HG02588 (cell line): ENCODE results near the gene DMAP1.

Source experiments
- ATAC-seq: cut with Tn5 transposase; IDR thresholded peaks from one replicate; pipeline ENCODE4 v1.9.1; 2021; ENCODE audit warnings: mild to moderate bottlenecking, moderate library complexity; ENCODE audit not compliant: unreplicated experiment

Gene DMAP1

DNA sequence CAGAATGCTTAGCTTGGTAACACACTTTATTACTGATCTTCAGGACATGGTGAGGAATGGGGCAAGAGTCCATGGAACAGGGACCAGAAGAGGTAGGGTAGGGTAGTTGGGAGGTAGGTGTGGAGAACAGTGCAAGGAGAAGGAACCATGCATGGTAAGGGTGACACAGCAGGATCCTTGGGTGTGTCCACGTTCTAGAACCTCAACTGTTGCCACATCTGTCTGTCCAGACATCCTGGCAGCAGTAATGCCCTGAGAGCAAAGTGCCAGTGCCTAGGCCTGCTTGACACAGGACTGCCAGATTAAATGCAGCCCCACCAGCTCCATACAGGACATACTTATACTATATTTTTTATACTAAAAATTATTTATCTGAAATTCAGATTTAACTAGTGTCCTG lies 13.9 kb downstream of the DMAP1 start:
- ATAC-seq, result no peak

DNA sequence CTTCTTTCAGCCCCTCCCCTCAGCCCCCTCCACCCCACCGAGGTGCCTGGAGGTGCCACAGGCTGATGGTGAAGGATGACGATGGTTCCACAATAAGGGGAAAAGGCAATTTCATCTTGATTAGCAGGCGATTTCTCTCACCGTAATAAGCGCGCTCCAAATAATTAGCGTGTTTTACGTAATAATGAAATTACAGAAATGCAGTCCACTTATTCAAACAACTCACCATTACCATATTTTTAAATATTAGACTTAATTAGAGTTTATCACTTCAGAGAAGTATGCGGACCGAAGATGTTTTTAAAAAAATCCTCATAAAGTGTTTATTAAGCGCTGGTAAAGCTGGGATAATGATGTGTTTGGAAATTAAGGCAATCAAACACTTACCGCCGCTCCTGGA lies 14.9 kb downstream of the DMAP1 start:
- ATAC-seq, result no peak

DNA sequence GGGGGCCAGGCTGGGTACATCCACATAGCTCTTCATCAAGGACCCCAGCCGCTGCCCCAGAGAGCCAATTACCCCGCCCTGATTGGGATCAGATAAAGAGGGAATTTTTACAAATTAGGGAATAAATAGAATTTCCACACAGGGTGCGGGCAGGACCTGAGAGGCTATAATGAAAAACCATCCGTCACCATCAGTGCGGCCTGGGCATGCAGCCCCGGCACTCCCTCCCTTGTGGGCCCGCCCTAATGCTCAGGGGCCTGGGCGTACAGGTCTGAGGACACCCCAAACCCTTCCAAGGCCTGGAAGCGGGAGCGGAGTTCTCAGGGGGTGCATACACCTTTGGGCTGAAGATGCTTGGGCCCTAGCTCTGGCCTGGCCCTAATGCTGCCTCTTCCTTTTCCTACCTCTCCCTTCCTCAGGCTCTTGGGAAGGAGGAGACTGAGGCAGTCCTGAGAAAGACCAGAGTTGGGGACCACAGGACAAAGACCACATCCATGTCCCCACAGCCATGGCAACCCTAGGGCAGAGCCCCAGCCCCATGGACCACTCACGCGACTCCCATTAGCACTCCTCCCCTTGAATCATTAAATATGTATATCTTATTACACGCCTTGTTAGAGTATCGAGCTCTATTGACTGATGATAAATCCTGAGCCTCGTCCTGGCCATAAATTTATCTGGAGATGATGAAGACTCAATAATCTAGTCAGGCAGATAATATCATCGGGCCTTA lies 16.3 kb downstream of the DMAP1 start:
- no peak for ATAC-seq

DNA sequence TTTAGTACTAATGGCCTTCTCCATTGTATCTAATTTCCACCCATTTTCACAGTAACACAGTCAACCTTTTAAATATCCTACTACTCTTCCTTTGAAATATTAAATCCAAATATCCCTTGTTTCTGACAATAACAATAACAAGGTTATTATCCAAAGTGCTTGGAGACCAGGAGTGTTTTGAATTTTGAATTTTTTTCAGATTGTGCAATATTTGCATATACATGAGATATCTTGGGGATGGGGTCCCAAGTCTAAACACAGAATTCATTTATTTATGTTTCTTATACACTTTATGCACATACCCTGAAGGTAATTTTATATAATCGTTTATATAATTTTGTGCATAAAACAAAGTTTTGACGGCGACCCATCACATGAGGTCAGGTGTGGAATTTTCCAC lies 17.5 kb downstream of the DMAP1 start:
- ATAC-seq, result no peak

DNA sequence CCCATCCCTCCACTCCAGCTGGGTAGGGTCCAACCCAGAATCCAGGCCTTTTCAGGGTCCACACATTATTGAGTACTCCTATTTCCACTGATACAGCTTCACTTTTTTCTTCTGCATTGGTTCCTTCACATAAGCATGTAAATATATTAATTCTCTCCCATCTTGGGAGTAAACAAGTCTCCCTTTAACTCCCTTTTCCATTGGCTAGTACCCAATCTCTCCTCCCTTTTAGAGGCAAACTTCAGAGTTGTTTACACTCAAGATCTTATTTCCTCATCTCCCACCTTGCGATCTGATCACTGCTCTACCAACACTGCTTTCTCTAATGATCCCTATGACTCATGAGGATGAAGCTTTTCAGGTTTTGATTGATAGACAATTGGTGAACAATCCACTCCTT lies 20.3 kb downstream of the DMAP1 start:
- no peak for ATAC-seq

DNA sequence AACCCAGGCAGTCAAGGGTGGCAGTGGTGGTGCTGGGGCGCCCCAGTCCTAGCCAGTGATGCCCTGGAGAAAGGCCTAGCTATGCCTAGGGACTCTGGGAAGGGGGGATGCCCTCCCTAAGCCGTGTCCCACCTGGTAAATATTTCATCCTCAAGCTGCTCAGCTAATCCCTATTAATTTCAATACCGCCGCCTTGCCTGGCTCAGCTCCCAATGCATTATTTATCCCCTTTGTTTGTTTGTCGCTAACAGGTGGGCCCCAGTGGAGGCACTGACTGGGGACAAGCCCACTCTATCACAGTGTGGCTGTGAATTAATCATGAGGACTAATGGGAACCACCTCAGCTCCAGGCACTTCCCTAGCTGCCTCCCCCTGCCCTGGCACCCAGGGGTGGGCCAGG lies 22.5 kb downstream of the DMAP1 start:
- no peak for ATAC-seq

DNA sequence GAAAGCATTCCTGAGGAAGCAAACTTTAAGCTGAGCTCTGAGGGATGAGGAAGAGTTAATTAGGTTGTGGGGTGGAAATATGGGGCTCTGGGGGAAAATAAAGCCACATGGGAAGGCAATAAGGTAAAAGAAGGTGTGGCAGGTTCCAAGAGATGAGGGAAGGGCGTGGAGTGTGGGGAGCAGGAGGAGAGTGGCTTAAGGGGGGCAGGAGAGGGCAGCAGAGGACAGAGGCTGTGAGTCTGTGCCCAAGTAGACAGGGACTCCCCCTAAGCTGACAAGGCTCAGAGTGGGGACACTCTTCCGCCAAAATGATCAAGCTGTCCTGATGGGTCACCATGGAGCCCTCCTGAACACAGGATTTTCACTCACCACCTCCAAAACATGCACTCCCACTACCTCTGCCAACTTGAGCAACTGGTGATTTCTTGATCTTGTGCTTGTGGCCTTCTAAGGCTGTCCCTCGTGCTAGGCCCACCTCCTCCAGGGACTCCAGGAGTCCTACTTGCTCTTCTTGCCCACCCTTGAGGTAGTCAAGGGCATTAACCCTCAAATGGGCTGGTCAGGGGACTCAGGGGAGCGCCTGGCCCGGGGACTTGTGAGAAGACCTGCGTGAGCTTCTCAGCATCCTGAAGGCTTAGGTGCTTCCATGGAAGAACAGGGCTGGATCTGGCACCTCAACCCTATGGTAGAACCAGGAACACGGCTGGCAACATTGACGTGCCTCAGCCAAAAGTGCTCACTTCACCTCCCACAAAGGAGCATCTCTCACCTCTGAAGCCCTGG lies 23.4 kb downstream of the DMAP1 start:
- ATAC-seq, result no peak

DNA sequence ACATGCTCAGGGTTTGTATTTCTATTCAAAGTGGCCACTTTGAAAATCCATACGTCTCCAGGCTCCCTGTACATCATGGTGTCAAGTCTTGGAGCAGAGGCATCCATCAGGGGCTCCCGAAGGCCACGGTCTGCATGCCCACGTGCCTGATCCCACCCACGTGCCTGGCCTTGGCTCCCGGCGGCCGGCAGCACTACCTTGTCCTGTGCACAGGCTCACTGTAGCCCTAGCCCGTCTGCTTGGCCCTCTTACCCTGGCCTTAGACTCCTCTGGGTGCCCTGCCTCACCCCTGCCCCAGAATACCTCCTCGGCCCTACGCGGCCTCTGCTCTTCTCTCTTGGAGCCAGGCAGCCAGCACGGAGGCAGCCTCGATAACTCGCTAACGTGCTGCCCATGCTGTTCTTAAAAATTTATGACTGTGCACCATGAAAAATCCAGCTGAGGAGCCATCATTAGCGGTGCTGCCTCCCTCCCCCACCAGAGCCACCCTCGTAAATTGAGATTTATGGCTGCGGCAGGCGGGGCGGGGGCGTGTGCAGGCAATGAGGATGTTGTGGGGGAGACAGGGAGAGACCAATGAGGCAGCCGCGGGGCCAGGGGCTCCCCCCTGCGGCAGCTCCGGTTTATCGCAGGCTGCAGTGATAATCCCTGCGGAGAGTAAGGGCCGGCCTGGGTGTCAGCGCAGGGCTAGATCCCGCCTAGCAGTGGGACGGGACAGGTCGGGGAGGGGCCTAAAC lies 24.6 kb downstream of the DMAP1 start:
- ATAC-seq, result no peak

DNA sequence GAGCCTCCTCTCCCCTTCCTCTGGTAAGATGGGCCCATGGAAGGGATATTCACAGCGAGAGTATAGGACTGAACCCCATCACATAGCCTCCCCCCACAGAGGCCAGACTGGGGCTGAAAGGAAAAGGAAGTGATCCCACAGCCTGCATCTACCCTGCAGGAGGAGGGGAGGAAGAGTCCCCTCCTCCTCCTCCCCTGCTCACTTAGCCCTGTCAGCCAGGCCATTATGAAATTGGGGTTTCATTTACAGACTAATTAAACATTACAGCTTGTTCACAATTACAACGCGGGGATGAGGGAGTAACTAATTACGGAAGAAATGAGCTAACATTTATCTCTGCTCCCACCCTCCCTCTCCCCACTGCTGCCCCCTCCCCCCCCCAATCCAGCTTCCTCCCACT lies 25.4 kb downstream of the DMAP1 start:
- no peak for ATAC-seq

DNA sequence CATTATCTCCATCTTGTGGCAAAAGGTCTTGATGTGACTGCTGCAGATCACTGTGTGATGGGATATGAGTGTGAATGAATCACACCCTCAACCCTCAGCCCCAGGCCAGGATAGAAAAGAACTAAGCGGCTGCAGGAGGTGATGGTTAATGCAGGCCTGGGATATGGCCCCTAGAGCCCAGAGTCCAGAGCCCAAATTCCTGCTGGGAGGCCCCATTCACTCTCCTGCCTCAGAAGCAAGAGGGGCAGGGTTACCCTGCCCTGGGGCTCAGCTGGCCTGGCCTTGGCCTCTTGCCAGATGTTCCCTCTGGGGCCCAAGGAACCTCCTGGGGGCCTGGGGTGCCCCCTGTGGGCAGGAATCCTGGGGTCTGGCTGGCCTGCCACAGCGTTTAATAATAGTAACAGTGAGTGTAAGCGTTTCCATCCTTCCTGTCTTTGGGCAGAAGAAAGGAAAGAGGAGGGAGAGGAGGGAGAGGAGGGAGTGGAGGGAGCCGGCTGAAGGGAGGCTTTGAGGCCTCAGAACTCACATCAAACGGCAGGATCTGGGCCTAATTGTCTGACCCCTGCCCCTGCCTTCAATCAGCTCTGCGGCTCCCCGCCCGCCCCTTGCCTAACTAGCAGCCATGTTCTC lies 26.2 kb downstream of the DMAP1 start:
- ATAC-seq, result no peak

DNA sequence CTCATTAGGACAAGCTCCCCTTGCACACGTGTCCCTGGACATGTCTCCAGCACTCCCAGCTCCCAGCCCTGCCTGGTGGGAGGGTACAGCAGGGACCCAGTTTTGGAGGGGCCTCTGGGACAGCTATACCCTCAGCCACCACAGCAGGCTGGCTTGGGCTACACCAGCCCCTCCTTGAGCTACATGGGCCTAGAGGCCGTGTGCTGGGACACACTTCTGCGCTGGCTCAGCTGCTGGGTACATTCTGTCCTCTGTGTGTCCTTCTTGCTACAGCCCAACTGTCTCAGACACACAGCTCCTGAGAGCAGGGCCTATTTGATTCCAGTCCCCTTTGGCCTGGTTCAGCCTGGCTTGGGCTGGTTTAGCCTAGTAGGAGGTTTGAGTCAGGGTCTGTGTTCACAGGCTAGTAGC lies 26.7 kb downstream of the DMAP1 start:
- no peak for ATAC-seq

DNA sequence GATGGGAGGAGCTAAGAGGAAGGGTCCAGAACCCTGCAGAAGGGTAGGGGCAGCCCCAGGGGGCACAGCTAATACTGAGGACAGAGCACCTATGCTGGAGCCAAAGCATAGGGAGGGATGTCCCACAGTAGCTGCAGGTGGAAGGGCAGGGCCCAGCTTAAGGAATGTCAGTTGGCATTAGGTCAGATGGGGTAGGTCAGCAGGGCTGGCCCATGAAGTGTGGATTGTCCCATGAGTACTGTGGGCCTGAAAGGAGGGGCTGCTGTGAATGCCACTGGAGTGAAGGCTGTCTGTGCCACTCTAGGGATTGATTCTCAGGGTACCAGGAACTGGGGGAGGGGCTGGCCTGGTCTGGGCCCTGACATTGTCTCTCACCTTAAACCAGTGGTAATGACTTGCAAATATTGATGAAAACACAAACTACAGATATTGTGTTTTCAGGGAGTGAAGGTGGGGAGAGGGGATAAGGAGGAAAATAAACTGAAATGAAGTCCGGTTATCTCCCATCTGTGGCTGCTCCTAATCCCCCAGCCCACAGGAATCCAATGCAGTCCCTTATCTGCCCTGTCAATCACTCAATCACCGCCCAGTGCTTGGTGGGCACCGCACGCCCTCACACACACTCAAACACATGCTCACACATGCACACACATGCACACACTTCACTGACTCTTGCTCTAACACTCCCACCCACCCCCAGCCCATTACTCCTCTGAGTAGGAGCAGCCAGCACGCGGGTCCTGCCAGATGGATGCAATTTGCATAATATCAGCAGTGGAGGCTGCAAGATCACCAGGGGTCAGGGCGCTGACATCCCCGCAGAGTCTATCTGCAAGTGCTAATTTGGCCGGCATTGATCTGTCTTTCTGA lies 27.8 kb downstream of the DMAP1 start:
- no peak for ATAC-seq

DNA sequence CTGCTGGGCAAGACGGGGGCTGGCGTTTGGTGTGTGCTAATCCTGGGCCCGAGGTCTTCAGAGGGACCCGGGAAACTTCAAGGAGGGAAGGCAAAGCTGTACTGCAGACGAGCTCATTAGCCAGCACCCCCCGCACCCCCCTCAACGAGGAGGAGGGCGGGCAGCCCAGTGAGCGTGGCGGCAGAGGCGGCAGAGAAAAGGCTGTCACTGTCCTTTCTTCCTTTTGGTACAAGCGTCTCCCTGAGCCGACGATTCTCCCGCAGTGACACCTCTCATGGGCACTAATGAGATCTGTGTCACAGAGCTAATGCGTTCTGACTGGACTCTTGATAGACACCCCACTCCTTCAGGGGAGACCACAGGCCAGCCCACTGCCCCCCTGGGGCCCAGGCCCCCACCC lies 29.5 kb downstream of the DMAP1 start:
- no peak for ATAC-seq

DNA sequence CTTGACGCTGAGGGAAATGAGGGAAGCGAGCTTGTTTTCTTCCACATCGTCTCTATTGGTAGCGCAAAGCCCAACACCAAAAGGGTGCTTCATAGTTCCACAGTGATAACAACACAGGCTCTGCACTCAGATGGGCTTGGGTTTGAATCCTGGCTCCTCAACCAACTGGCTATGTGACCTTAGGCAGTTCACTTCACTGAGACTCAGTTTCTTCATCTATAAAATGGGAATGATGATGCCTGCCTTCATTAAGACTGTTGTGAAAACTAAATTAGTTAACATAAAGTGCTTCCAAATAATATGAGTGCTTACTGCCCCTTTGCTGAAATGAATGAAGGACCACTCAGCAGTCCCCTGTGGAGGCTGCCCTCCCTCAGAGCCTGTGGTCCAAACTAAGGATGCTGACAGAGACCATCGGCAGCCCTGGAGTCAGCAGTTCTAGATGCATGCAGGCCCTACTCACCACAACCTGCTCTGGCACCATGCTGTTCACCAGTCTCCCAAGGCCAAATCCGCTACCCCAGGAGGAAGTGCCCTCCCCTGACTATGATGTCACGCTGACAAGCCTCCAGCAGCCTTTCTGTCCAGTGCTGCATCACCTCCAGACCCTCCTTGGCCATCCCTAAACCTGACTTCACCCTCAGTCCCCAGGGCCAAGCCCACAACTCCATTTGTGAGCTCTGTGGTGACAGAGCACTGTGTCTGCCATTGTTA lies 30.7 kb downstream of the DMAP1 start:
- ATAC-seq, result no peak

DNA sequence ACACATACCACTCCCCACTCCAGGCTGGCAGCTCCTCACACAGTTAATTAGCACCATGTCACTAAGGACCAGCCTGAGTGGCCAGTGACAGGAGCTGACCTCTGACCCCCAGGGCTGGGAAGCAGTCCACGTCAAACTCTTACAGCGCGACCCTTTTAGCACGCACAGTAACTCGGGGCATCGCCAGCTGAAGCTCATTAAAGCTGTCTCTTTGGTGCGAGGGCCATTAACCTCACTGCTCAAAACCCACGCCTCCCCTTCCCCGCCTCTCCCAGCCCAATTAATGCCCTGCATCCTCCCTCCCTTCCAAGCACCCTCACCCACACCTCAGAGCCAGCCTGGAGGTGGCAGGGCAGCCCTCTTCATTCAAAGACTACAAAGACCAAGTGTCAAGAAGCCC lies 31.7 kb downstream of the DMAP1 start:
- no peak for ATAC-seq

DNA sequence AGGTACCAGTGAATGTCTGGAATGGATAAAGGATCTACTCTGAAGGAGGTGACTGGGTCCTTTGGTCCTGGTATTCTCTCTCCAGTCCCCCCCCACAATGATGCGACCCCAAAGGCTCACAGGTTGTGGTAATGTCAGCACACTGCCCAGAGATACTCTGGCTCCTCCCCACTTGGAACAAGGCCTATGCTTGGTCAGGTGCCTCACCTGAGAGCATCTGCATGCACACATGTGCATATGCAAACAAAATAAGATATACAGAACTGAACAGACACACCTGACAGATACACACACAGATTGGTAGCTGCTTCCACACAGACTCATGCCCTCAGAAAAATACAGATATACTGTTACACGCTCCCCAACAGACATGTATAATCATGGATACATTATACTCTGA lies 33.5 kb downstream of the DMAP1 start:
- no peak for ATAC-seq

DNA sequence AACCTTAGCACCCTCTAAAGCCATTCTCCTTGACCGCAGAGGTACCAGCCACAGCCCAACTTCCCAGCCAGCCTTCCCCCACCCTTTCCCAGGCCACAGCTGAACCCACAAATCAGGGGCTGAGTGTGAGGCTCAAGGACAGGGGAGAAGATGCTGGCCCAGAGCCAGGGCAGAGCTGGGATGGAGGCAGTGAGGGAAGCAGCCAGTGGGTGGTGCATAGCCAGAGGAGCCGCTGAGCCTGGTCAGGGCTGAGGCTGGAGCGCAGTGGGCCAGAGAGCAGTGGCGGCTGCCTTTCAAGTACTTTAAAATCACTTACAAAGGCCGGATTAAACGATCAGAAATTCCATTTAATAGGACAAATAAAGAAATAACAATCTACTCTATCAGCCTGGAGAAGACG lies 36.3 kb downstream of the DMAP1 start:
- ATAC-seq, result no peak

DNA sequence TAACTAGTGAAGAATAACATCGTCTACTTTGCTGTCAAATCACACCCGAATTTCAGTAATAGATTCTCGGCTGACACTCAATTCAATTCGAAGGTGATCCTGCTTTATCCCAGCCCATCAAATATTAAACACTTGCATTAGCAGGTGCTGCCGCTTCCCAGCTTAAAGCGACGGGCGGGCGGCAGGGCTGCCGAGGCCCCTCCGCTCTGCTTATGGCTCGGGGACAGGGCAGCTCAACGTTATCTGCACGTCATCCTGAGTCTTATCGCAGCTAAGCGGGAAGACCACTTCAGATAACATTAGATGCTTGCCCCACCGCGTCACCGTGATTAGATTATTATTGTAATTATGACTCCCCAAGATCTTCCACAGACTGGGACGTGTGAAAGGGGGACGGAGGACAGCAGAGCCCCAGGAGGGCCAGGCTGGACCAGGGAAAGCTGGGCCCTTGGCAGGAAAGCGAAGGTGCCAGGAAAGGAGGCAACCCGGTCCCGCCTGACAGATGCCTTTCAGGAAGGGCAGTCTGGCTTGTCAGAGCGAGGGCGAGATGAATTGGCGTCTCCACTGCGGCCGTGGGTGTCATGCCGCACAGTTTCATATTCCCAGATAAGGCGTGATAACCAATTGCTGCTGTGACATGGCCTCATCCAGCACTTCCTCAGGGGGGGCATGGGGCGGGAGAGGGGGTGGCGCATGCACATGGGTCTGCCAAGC lies 37.0 kb downstream of the DMAP1 start:
- ATAC-seq, result no peak

DNA sequence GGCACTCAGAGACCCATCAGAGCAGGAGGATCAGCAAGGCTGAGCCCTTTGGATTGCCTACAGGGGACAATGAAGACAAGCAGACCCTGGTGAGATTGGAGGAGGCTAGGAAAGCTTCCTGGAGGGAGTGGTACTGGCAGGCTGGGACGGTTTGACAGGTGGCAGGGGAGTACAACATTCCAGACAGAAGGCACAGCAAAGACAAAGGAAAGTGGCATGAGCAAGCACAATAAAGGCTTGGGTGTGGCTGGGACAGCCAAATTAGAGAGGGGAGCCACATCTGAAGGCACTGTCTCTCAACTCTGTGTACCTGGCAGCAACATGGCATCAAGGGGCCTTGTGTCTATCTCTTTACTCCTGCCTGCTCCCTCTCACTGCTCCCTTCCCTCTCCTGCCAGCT lies 38.2 kb downstream of the DMAP1 start:
- ATAC-seq, result no peak
